HG02870 (cell line): ENCODE measurements around the gene COL27A1.

Experiments
- ATAC-seq: cut with Tn5 transposase; IDR thresholded peaks from one replicate; pipeline ENCODE4 v1.9.1; 2021; ENCODE audit warnings: mild to moderate bottlenecking, moderate library complexity; ENCODE audit not compliant: unreplicated experiment

The COL27A1 gene

DNA sequence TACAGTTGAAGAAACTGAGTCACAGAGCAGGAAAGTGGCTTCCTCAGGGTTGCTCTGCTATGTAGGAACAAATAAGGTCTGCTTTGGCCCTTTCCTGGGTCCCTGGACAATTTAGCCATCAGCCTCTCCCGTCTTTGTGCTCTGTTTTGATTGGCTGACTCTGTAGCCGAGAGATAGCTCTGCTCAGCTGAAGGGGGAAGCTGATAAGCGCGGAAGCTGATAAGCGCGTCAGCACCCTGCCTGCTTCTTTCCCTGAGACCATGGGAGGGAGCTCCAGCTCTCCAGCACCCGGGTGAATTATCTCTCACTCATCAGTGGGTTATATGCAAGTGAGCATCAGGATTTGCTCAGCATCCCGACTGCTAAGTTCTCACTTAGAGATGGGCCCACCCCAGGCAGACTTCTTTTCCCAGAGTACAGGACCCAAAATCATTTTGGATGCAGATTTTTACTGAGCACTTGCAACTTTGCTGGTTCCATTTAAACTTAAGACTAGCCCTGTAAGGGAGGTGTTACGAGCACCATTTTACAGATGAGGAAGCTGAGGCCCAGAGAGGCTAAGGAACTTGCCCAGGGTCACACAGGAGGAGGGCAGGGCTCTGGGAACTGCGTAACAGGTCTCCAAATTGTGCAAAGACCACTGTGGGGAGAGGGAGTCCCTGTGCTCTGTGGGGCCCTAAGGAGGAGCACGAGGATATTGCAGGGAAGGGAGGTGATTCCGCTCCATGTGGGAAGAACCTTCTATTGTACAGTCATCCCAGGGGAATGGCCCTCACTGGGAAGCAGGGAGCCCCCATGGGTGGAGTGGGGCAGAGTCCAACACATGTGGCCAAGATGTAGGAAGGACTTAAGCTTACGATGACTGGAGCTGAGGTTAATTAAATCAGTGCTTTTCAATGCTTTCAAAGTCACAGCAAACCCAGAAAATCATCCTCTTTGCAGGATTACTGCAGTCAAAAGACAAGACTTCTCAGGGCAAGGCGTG lies 83.8 kb downstream of the COL27A1 start:
- no peak for ATAC-seq

DNA sequence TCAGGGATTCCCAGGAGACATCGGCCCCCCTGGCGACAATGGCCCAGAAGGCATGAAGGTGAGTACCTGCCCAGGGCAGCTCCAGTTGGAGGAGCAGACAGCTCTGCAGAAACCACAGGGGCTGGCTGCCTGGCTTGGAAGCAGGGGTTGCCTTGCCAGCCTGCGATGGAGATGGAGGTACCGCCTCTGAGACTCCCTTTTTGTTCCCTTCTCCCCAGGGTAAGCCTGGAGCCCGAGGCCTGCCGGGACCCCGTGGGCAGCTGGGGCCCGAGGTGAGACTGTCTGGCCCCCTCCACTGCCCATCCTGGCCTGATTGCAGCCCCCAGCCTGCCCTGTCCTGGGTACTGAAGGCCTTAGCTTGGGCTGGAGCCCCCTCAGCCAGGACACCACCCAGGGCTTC lies 84.9 kb downstream of the COL27A1 start:
- no peak for ATAC-seq

DNA sequence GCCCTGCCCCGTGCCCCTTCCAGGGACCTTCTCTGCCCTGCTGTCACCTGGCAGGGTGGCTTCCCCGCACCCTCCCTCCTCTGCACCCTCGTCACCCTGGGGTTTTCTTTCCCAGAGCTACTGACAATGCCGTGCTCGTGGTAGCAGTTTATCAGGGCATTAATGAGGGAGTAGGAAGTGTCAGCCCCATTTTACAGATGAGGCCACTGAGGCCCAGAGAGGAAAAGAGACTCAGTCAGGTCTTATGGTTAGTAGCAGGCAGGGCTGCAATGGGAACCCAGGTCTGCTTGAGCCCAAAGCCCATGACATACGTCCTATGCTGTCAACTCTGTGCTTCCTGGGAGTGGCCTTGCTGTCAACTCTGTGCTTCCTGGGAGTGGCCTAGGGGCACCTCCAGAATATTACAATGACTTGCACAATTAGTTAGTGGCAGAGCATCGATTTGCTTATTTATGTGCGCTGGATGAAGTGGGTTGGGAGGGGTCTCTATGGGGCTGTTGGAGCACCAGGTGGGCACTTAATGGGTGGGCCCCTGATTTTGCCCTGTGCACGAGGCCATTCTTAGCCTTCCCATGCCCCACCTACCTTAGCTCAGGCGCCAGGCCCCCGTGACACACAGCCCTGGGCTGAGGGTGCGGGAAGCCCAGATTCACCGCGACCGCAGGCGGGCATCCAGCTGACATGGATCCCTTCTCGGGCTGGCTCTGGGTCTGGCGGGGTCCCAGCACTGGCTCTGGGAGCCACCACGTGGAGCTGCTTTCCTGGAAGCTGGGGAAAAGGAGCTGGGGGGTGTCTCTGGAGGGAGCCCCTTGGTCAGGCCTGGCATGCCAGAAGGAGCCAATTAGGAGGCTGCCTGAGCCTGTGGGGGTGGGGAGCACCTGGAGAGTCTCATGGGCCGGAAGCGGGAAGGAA lies 85.6 kb downstream of the COL27A1 start:
- ATAC-seq, result no peak

DNA sequence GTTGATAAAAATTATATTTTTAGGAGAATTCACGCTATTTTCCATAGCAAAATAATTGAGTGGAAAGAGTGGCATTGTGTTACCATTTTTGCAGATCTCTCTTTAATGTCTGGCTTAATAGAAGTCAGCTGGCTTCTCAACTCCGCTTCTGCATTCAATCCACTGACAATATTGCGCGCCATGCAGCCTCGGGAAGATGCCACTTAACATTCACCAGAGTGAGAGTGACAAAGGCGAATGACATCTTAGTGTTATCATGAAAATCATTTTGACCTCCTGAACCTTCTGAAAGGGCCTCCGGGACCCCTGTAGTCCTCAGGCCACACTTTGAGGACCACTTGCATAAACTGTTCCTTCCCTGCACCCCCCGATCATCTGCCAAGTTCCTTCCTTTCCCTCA lies 87.5 kb downstream of the COL27A1 start:
- no peak for ATAC-seq

DNA sequence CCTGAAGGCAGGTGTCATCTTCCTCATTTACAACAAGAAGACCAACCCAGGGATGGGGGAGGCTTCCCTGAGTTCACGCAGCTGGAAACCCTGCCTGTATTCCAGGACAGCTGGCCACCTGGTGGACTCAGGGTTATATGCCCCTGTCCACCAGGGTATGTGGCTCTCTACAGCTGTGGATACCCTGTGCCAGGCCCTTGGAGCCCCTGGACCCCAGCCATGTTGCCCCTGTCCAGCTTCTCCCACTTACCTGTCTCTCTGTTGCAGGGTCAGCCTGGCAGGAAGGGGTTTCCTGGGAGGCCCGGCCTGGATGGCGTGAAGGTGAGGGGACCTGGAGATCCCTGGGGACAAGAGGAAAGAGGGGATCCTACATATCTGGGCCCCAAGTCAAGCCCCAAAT lies 87.9 kb downstream of the COL27A1 start:
- ATAC-seq, result no peak

DNA sequence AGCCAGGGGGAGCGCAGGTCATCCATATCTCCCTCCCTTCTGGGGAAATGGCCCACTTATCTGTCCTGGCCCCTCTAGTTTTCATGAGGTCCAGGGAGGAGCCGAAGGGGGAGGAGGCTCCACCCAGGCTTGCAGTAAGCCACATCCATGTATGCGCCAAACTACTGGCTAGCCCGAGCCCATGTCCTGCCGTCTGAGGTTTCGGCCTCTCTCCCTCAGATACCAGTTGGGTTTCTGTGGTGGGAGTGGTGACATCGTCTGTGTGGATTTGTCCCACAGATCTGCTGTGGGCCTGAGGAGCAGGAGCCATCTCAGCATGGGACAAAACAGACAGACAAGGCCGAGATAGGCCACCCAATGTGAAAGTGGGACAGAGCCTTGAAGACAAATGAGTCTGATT lies 89.2 kb downstream of the COL27A1 start:
- no peak for ATAC-seq

DNA sequence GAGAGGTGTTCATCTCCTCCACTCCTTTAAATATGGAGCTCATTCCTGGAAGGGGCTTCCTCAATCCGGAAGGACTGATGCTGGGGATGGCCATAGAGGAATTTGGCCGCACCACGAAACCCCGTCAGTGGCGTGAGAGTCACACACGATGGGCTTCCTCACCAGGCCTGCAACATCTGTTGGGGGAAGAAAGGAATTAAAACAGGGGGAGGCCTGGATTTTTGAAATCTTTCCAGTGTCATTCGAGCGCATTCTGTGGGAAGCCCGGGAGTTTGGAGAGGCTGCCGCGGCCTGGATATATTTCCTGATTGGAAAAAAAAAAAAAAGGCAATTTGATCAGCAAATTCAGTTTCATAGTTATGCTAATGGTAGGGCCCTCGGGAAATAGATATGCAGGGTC lies 91.2 kb downstream of the COL27A1 start:
- no peak for ATAC-seq

DNA sequence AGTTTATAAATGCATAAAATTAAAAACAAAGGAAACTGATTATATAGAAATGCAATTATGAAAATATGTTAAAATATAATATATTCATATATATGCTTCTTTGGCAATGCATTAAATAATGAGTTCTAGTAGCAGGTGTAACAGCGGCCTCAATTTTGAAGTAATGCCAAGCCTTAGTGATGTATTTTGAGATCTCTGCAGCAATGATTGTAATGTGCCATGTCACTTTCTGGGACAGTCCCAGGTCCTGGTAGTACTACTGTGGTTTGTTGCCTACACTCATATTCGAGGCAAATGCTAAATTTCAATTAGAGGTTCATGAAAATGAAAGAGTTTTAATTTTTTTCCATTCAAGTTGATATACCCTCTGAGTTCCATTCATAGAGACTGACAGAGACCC lies 91.7 kb downstream of the COL27A1 start:
- ATAC-seq, result no peak

DNA sequence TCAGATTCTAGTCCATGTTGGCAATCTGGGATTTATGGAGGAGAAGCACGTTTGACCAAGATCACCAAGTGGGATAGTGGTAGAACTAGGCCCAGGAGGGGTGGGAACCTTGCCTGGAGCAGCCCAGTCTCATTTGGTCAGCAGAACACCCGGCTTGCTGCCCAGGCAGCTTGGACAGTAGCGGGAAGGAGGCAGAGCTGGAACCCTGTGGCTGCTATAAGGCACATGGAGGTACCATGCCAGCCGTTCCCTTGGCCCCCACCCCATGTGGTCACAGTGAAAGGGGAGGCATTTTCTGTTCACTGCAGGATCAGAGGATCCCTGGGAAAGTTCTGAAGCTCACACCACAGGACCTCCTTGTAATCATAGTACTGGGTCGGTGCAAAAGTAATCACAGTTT lies 92.2 kb downstream of the COL27A1 start:
- ATAC-seq, result no peak

DNA sequence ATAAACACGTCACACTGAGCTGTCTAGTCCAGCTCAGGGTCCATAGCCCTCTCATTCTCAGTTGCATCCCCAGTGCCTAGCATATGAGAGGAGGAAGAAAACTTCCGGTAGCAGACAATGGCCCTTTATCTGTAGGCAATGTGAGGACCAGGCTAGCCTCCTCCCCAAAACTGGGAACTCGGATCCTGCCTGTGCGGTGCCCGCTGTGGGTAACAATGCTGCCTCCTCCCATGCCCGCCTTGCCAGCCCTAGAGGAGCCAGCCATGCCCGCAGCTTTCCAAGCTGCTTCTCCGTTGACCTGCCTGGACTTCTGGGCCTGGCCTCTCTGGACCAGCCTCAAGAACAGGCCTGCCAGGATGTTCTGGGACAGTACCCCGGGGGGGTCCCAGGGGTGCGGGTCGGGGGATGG lies 93.0 kb downstream of the COL27A1 start:
- no peak for ATAC-seq

DNA sequence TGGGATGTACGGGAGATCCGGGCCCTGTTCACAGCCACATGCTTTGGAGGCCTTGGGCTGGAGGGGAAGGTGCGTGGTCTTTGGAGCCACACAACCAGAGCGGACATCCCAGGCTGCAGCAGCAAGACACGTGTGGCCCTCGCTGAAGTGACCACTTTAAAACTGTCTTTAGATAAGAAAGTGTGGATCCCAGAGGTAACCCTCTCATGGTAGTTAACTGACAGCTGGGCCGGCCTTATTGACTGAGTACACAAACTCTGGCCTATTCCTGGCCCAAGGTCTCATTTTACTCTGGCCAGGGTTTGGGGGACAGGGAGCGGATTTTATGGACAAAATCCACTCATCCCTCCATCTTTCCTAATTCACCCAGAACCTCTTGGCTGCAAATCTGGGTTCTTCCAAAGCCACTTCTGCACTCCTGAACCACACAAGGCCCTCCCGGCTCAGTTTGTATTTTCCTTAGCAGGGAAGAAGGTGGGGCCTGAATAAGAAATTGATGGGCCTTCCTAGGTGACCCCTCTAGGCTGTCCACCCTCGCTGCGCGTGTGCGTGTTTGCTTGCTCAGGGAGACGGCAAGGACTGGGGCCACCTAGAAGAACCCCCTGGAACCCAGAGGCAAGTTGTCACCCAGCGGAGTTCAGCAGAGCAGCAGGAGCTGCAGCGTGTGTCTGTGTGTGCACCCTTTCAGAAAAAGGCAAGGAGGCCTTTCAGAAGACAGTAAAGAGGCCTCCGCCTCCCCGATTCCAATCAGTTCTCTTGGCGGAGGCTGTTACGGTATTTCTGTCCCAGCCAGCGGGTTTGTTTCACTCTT lies 94.3 kb downstream of the COL27A1 start:
- ATAC-seq, result no peak

DNA sequence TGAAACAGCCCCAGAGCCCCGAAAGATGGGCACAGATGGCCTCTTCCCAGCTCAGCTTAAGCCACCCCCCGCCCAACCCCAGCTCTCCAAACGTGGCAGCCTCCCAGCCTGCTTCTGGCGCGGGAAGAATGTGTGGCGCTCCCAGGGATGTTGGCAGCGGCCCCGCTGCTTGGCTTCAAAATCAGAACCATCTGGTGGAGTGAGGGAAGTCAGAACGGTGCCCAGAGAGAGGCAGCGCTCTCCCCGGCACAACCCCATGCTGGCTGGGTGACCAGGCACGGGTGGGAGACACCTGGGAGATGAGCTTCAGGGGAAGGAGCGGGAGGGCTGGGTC lies 94.9 kb downstream of the COL27A1 start:
- no peak for ATAC-seq

DNA sequence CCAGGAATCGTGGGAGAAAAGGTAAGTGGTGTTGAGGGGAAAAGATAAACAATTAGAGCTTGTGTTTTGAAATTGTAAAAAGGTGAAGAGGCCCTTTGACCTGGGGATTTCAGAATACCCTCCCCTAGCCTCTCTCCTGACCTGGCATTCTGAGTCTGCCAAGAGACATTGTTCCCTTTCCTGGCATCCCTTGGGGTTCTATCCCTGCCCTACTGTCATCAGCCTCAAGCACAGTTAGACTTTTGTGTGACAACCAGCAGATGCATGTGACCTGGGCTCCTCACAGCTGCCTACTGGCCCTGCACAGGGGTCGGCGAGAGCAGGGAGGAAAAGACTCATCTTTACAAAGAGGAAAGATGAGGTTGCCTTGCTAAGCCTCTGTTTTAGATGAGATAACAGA lies 95.3 kb downstream of the COL27A1 start:
- no peak for ATAC-seq

DNA sequence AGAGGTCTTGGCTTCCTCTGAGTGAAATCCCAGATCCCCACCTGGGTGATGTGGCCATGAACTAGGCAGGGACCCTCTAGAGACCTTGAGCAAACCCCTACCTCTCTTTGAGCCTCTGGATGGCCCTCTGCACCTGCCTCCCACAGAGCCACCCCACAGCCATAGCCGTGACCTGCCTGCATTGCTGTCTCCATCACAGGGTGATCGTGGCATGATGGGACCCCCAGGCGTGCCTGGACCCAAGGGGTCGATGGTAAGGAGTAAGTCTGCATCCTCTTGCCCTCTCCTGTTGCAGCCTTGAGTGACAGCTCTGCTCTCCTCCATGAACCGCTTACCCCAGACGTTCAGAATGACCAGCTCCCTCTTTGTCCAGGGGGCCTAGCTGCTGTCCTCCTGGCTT lies 97.1 kb downstream of the COL27A1 start:
- no peak for ATAC-seq

DNA sequence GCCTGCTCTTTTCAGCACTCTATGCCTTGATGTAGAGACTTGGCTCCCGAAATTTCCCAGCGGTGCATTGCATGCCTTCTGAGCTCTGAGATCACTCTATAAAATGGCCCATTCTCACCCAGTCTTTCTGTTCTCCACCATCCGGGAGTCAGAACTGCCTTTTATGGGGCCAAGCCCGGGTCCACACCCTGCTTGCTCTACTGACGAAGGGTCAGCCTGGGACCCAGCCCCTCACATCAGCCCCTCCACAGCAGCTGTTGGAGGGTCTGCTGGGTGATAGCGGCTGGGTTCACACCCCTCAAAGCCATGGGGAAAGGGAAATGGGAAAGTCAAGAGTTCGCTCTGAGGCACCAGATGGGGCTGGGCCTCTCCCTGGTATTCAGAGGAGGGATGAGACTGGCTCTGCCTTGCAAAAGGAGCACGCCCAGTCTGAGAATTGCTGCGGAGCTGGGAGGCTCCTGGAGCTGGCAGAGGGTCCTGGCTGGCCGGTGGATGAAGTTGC lies 101.5 kb downstream of the COL27A1 start:
- ATAC-seq, result no peak

DNA sequence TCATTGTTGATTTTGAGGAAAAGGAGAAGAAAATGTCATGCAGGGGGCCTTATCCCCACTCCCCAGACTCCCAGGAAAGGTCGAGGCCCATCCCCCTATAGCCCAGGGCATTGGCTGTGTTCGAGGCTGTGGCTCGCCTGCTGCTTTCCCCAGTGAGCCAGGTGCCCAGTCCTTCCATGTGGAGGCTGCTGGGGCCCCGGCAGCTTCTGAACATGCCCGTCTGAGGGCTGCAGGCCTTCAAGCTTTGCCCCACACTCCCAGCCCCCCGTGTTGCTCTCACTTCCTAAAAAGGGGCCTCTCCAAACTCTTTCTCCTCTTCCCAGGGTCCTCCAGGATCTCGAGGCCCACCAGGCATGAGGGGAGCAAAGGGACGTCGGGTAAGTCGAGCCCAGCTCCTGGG lies 102.9 kb downstream of the COL27A1 start:
- ATAC-seq, result no peak

DNA sequence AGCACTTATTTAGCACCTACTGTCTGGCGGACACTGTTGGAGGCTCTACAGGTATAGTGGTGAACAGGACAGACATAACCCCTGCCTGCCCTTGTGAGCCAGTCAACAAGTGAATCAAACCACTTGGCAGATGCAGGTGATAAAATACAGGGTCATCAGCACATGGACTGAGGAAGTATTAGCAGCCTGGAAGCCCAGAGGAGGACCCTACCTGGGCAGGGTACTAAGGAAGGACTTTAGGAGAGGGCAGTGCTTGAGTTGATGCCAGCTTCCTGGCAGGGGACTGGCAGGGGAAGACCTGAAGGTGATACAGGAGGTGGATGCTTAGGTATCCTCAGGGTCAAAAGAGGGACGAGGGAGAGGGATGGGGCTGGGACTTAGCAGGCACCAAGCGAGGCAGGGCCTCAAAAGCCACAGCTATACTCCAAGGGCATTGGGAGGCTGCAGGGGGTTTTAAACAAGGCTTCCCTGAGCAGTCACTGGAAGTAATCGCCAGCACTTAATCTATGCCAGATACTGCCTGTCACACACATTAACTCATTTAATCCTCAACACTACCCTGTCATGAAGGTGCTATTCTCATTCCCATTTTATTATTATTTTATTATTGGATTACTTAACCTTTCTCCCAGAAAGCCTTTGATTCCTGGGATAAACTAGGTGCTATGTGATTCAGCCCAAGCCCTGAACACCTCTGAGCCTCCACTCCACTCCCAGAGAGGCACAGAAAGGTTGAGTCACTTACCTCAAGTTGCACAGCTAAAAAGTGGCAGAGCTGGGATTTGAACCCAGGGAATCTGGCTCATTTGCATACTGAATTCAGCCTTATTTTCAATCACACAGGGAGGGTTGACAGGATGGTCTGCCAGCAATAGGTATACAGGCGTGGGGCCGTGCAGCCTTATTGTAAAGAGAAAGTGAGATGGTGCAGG lies 103.8 kb downstream of the COL27A1 start:
- no peak for ATAC-seq

DNA sequence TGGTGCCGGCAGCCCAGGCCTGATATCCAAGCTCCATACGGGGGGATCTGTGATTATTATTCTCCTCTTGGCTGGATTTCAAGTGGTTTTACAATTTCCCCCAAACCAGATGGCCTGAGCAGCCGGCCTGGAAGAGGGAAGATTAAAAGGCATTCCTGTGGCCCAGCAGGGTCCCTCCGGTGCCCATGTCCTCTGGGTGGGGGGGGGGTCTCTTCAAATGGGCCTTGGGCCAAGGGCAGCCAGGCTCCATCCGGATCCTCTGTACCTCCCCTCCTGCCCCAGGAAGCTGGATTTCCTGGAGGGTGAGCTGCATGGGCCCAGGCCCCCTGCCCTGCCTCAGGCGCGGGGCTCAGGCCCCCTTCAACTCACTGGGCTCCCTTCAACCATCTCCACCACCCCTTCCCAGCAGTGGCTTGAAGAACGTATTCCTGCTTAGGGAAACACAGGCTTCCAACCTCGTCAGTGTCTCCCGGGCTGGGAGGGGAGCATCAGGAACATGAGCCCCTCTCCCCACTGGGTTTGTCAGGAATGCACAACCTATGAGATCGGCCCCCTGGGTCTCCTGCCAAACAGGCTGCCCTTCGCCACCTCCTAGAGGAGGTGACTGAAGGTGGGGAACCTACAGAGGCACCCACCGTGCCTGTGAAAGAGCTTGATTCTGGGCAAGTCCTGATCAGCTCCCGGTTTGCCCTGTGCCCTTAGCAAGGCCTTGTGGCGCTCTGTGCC lies 104.6 kb downstream of the COL27A1 start:
- ATAC-seq, result no peak

DNA sequence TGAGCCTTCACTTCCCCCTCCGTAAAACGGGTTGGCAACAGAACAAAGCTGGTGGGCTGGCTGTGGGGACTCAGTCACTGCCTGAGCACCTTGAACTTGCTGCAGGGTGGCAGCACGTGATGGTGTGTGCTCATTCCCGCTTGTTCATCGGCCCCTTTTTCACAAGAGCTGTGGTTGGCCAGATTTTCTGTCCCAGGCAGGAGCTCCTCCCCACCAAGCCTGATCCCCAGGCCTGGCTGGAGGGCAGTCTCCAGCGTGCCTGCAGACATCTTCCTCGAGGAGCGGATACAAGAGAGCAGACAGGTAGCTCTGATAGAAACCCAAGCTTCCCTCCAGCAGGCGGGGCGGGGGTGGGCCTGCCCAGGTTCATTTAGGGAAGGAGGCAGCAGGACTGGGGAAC lies 105.7 kb downstream of the COL27A1 start:
- no peak for ATAC-seq
